Articular chondrocyte of knee joint (primary cell): ENCODE data around the gene ABCG5. TPM values are rescaled to one million over a fixed set of nuclear protein-coding genes. Genes with fewer than 3 reads are reported as not detected.

Source experiments
- small RNA-seq: library from RNA; depleted of rRNA; stranded (forward); fragments of <200 nt; gene quantifications from one replicate; pipeline ENCODE3, GENCODE V24; 2012
- total RNA-seq: library from RNA; depleted of rRNA; stranded (reverse); fragments of >200 nt; gene quantifications from 2 replicates; pipeline ENCODE4 v1.2.3, GENCODE V29; 2012

ABCG5 gene
- not detected in 2 replicates for total RNA-seq

GRCh38 chr2:43838560-43839267, at the start of gene ABCG5, which contains the start of gene ABCG8:
TSS of gene ABCG5 (minus strand) at chr2:43838839. CDS start at chr2:43838679, 160 bp downstream.
TSS of gene ABCG8 (plus strand) at chr2:43838971. CDS start at chr2:43839054, 83 bp downstream.

DNA sequence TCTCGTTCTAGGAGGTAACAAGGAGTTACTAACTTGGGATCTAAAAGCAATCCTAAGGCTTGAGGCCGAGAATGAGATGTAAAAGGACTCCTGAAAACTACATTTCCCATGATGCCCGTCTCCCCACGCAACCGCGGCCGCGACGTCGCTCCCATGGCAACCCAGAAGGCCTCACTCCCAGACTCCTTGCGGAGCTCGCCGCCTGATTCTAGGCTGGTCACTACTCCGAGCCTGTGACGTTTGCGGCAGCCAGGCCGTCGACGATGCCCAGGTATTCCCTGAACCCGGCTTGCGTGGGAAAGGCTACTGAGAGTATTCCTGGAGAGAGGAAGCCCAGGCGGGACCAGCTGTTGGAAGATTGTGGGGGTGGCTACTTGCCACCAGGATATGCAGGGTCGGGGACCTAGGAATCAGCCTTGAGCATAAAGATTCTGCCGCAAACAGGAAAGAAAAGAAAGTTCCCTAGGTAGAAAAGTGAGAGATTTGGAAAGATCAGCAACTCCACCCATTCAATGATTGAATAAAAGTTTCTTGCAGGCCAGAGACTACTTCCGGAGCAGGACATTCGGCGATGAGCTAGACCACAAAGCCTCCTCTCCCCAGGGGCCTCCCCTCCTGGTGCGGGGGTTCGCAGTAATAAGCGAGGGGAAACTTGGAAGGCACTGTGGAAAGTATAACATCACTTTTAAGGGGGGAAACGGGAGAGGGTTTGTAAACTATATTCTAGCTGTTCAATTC, 64.6 kb downstream of the ABCG5 start, which contains the start of gene DYNC2LI1:
Gene DYNC2LI1, plus strand, starts transcription at position 164 of the 738 bp plus-strand sequence. Its CDS starts 100 bp downstream, at position 264.

Small RNAs within 50 kb of the gene (small RNA-seq; reads per million reads assigned to genes)
- not detected for gene RN7SKP66

Other genes with a start within 250 kb of the ABCG5 start
- gene THADA, start 242.8 kb downstream of the ABCG5 start, total RNA-seq = 39.1 and 49.1 TPM in 2 replicates
- gene PLEKHH2, start 201.6 kb downstream of the ABCG5 start, total RNA-seq = 27.0 and 33.1 TPM in 2 replicates
- 0.76 and 1.8 TPM in 2 replicates for gene C1GALT1C1L, start 162.4 kb downstream of the ABCG5 start, total RNA-seq
- gene DYNC2LI1, start 64.8 kb downstream of the ABCG5 start, total RNA-seq = 32.7 and 40.0 TPM in 2 replicates
- gene ABCG8, start 132 bp upstream of the ABCG5 start, total RNA-seq = not detected in 2 replicates
- 65.9 and 67.2 TPM in 2 replicates for gene LRPPRC, start 157.2 kb upstream of the ABCG5 start, total RNA-seq